ENCODE results near the gene EPHA1. TPM values are rescaled to one million over a fixed set of nuclear protein-coding genes. Genes with fewer than 3 reads are reported as not detected.

The EPHA1 gene
- polyA plus RNA-seq, 1 of the 3 experiments (the other 2 are of a cell fraction): 0.49 TPM

- Histone ChIP-seq H3K9me2 (no peaks in the 10 kb centered on the region), H2AFZ (ENCODE audit: low read depth) (no peak overlapping the region), H3K9ac (no peak overlapping the region), H3K4me1 (ENCODE audit: control insufficient read depth in 1 of 2, insufficient read depth in 2 of 2, low read depth in 1 of 2, low read length in 1 of 2) (peaks cover 12 to 68% of the 10 kb centered on the region in 2 experiments; a peak in 3 of 4 replicates), H3K79me2 (ENCODE audit: insufficient read depth) (peaks cover 63% of the 10 kb centered on the region), H3K27me3 (ENCODE audit: insufficient read depth) (no peaks in the 10 kb centered on the region), H4K20me1 (ENCODE audit: insufficient read depth) (peaks cover 100% of the 10 kb centered on the region), H3K27ac (ENCODE audit: low read depth in 2 of 2, low read length in 1 of 2) (peak overlapping the region in 1 of 2 experiments; percentile 100; a peak in 1 of 4 replicates), H3K4me2 (peak overlapping the region; percentile 100; the same call in 1 of the 2 replicates), H3K9me3 (no peaks in the 10 kb centered on the region), H3K36me3 (replicated peaks in 1 of 2; ENCODE audit: control insufficient read depth in 1 of 2, insufficient read depth in 2 of 2, low read length in 1 of 2) (peaks cover 66 to 82% of the 10 kb centered on the region in 2 experiments), H3F3A (replicated peaks; ENCODE audit: insufficient read depth) (peaks cover 77% of the 10 kb centered on the region), H3K4me3 (ENCODE audit: low read depth in 2 of 2, low read length in 1 of 2) (no peak overlapping the region)
- no peak for DNase-seq
- TF ChIP-seq ZBTB33 (IDR thresholded peaks at IDR 0.05; ENCODE audit: borderline replicate concordance, low read depth) (no peak), YY1 (IDR thresholded peaks at IDR 0.05; ENCODE audit: low read depth) (no peak), NFIC (IDR thresholded peaks at IDR 0.05; ENCODE audit: borderline replicate concordance) (no peak), FOSL2 (IDR thresholded peaks at IDR 0.05; ENCODE audit: borderline replicate concordance, low read depth) (no peak), ELF1 (IDR thresholded peaks at IDR 0.05) (no peak), POLR2AphosphoS5 (IDR thresholded peaks at IDR 0.05; ENCODE audit: low read depth, low read length) (no peak; the same call in 1 of the 2 replicates), RCOR1 (IDR thresholded peaks at IDR 0.05; ENCODE audit: low read length) (no peak), RAD21 (IDR thresholded peaks at IDR 0.05; ENCODE audit: low read length) (no peak)
- TF ChIP-seq, protein P1, sequence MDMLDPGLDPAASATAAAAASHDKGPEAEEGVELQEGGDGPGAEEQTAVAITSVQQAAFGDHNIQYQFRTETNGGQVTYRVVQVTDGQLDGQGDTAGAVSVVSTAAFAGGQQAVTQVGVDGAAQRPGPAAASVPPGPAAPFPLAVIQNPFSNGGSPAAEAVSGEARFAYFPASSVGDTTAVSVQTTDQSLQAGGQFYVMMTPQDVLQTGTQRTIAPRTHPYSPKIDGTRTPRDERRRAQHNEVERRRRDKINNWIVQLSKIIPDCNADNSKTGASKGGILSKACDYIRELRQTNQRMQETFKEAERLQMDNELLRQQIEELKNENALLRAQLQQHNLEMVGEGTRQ (IDR thresholded peaks at IDR 0.05; ENCODE audit: borderline replicate concordance, low read depth, low read length): no peak
- TF ChIP-seq, protein P2, sequence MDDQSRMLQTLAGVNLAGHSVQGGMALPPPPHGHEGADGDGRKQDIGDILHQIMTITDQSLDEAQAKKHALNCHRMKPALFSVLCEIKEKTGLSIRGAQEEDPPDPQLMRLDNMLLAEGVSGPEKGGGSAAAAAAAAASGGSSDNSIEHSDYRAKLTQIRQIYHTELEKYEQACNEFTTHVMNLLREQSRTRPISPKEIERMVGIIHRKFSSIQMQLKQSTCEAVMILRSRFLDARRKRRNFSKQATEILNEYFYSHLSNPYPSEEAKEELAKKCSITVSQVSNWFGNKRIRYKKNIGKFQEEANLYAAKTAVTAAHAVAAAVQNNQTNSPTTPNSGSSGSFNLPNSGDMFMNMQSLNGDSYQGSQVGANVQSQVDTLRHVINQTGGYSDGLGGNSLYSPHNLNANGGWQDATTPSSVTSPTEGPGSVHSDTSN (IDR thresholded peaks at IDR 0.05): no peak
- TF ChIP-seq, protein P3, sequence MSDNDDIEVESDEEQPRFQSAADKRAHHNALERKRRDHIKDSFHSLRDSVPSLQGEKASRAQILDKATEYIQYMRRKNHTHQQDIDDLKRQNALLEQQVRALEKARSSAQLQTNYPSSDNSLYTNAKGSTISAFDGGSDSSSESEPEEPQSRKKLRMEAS (IDR thresholded peaks at IDR 0.05; ENCODE audit: low read depth): no peak
- TF ChIP-seq, protein P4, sequence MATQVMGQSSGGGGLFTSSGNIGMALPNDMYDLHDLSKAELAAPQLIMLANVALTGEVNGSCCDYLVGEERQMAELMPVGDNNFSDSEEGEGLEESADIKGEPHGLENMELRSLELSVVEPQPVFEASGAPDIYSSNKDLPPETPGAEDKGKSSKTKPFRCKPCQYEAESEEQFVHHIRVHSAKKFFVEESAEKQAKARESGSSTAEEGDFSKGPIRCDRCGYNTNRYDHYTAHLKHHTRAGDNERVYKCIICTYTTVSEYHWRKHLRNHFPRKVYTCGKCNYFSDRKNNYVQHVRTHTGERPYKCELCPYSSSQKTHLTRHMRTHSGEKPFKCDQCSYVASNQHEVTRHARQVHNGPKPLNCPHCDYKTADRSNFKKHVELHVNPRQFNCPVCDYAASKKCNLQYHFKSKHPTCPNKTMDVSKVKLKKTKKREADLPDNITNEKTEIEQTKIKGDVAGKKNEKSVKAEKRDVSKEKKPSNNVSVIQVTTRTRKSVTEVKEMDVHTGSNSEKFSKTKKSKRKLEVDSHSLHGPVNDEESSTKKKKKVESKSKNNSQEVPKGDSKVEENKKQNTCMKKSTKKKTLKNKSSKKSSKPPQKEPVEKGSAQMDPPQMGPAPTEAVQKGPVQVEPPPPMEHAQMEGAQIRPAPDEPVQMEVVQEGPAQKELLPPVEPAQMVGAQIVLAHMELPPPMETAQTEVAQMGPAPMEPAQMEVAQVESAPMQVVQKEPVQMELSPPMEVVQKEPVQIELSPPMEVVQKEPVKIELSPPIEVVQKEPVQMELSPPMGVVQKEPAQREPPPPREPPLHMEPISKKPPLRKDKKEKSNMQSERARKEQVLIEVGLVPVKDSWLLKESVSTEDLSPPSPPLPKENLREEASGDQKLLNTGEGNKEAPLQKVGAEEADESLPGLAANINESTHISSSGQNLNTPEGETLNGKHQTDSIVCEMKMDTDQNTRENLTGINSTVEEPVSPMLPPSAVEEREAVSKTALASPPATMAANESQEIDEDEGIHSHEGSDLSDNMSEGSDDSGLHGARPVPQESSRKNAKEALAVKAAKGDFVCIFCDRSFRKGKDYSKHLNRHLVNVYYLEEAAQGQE (IDR thresholded peaks at IDR 0.05; ENCODE audit: low read depth, low read length): no peak
- ChIA-PET POLR2A (interaction anchor here (0.9 kb wide), 1 partner anchor 125 kb away, joined by 4 read pairs; the partner anchor contains the start of gene GSTK1), CTCF (interaction anchor here (0.7 to 8.3 kb wide), 6 partner anchors 12 to 173 kb away, joined by 4 to 43 read pairs (median 6); no protein-coding TSS in a partner anchor)
- WGBS (ENCODE audit: low lambda C conversion rate): 87% methylated on average over 8 of the region's 10 CpGs
Observed at GRCh38 chr7:143388051-143388450, 20.6 kb downstream of the EPHA1 start.
